Activated naive CD8-positive, alpha-beta T cell treated with anti-CD3 and anti-CD28 coated beads, Interleukin-2, amount 50 U/mL, for 16 hours (primary cell): Measurements from ENCODE around the gene ST8SIA6.
"Not testable (repeated sequence)": the region's sequence is repeated elsewhere in the genome, so short reads cannot be mapped to it uniquely, and the experiment has no call there.

ENCODE experiments used
- DNase-seq: peaks from one replicate; pipeline ENCODE4 v3.0.0-alpha.2; 2020; ENCODE audit warnings: low read depth, low spot score

Gene ST8SIA6, protein sequence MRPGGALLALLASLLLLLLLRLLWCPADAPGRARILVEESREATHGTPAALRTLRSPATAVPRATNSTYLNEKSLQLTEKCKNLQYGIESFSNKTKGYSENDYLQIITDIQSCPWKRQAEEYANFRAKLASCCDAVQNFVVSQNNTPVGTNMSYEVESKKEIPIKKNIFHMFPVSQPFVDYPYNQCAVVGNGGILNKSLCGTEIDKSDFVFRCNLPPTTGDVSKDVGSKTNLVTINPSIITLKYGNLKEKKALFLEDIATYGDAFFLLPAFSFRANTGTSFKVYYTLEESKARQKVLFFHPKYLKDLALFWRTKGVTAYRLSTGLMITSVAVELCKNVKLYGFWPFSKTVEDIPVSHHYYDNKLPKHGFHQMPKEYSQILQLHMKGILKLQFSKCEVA

DNA sequence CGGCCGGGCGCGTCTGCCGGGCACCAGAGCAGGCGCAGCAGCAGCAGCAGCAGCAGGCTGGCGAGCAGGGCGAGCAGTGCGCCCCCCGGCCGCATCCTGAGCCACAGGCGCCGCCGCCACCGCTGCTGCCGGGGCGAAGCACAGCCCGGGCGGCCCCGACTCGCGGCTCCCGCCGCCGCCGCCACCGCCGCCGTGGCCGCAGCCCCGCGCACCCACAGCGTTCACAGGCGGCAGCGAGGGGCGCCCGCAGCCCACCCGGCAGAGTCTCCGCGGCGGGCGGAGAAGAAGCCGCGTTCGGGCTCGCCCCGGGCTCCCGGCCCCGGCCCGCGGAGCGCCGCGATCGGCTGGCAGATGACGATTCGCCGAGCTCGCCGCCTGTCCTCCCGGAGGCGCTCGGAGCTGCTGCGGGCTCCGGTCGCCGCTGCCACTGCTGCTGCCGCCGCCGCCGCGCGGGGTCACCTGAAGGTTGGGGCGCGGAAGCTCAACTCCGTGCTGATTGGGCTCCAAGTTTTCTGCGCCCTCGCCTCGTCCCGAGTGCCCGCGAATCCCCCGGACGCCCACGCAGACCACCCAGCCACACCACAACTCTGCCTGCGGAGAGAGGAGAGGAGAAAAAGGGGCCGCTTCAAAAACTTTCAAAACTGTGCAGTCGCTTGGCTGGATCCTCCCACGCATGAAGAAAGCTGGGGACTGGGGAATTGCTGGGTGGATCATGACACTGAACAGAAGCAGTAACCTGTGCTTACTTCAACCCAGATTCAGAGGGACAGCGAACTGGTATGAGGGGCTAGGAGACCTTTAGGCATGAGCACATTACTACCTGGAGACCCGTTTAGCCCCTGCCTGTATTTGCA is at the start of gene ST8SIA6:
Gene ST8SIA6, minus strand, starts transcription at position 435 of the 854 bp plus-strand sequence. Its CDS starts 340 bp downstream, at position 95.
- DNase-seq: no peak

DNA sequence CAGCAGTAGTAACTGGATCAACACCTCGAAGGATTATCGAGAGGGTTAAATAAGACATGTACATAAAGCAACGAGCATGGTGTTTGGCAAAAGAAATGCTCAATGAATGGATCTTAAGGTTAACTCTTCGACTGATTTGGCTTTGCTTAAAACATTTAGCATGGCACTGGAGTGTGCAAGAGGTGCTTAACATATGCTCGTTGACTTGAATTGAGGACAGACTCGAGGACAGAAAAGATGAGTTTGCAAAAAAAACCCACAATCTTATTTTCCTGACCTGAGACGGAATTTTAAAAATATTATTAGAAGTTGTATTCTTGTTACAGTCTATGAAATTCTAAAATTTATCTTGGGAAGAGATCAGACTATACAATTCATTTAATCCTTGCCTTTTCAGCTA is 49.4 kb upstream of the ST8SIA6 start:
- DNase-seq: no peak

DNA sequence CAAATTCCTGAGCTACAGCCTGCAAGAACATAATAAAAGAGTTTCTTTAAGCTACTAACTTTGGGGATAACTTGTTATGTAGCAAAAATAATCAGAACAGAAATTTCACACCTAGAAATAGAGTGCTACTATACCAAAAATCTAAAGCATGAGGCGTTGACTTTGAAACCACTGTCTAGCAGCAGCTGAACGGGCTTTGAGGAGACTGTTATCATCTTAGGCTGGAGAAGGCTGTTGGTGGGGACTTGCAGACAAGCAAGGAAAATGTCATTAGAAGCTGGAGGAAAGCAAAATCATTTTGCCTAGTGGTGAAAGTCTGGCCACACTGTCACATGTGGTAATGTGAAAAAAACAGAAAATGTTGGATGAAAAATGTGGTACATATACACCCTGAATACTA is 48.4 kb upstream of the ST8SIA6 start:
- DNase-seq: no peak

DNA sequence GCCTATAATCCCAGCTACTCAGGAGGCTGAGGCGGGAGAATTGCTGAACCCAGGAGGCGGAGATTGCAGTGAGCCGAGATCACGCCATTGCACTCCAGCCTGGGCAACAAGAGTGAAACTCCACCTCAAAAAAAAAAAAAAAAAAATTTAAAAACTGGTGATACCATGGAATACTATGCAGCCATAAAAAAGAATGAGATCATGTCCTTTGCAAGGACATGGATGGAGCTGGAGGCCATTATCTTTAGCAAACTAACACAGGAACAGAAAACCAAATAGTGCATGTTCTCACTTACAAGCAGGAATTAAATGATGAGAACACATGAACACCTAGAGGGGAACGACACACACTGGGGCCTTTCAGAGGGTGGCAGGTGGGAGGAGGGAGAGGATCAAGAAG is 44.6 kb upstream of the ST8SIA6 start:
- DNase-seq: not testable (repeated sequence)

DNA sequence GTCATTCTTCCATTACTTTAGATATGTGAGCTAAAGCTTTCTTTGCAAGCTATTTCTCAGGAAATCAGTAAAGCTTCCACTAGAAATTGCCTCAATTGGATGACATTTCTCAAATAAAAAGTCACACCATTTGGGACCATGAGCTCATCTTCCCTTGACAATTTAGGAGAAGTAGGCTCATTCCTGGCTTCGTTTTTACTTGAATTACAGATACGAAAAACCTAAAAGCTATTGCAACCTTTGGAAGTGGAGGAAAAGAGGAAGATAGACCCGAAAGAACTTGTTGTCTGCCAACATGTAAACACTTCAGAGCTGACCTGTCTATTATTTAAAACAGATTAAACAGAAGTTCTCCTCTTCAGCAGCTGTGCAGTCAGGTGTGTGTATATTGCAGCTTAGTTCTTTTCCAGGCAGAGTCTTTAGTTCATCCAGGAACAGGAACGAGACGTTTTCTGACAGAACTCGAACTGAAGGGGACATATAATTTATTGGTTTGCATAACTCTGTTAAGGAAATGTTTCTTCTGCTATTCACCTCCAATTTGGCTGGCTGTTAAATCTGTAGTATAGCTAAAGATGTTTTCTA is 43.1 kb upstream of the ST8SIA6 start:
- no peak for DNase-seq

DNA sequence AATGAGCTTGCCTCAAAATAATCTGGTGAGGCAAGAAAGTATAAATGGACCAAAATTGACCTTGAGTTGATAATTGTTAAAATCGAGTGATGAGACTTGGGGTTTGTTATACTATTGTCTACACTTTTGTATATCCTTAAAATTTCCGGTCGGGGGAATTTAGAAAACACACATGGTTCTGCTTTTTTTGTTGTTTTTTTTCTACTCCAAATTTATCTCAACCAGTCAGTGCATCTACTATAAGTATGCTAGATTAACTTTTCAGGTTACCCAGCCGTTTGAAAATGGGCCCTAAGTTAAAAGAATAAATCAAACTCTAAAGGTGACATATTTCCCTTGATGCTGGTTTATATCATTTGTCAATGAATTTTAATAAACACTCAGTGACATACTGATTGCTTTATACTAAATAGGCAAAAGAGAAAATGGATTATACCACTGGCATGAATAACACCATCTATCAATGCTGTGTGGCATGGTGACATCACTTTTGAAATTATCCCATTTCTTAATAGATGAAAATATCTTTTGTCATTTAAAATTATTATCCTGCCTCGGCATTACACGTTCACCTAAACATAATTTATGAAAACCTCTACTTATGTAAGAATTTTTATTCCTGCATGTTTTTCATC is 40.3 kb upstream of the ST8SIA6 start:
- no peak for DNase-seq

DNA sequence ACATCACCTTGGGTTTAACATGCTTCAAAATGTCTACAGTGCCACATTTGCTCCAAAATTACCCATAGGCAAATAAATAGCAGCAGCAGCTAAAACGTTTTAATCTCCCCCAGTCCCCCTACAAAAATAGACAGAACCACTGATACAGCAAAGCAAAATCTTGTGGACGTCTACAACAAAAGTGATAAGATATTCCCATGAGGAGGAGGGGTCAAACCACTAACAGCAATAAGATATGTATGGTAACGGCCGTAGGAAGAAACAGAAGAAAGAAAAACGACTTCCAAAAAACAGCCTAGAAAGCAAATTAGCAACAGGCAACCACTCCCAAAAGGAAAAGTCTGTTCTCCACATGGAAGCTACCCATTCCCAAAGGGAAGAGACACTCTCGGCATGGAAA is 34.5 kb upstream of the ST8SIA6 start:
- no peak for DNase-seq

DNA sequence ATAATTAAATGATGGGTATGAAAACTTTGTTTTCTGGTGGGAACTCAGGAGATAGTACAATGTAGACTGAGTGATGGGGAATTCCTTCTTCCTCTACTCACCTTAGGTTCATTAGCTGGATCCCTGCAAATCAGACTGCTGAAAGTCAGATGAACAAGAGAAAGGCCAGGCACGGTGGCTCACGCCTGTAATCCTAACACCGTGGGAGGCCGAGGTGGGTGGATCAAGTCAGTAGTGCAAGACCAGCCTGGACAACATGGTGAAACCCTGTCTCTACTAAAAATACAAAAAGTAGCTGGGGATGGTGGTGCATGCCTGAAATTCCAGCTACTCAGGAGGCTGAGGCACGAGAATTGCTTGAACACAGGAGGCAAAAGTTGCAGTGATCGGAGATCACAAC is 28.7 kb upstream of the ST8SIA6 start:
- DNase-seq: no peak

DNA sequence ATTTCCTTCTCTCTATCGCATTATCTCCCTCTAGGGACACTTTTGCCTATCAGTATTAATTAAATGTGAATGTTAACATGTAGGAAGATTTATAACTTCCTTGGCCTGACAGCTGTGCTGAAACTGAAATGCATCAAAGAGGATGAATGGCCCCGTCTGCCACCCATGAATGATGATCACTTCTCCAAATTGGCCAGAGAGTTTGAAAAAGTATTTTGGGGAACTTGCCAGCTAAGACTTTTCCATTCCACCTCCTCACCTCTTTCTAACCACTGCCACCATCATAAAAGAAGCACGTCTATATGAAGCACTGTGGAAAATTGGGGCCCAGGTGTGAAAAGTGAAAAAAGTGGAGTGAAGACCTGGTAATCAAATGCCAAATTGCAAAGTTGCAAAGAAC is 25.4 kb upstream of the ST8SIA6 start:
- DNase-seq: no peak

DNA sequence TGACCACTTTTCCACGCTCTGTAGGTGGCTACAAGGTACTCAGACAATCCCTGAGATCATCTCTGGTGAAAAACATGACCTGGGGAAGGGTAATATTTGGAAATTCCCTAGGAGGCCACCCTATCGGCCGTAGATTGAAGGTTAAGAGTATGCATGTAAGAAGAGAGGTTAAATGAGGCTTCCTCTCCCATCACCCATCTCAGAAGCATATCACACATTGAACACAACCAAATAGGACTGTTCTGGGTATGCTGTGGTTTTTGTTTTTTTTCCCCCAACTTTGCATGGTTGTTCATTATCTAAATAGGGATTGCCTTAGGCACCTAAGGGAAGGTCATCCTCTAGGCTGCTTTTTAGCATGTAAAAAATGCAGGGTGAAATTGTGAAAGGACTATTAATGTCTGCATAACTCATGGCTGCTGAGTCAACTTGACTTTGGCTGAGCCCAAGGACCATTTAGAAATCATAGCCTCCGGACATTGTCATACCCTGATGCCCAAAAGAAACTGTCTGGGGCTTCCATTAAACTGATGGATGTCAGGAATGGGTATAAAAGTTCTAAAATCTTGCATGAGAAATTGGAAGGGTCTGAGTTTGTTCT is 24.7 kb upstream of the ST8SIA6 start:
- DNase-seq: no peak

DNA sequence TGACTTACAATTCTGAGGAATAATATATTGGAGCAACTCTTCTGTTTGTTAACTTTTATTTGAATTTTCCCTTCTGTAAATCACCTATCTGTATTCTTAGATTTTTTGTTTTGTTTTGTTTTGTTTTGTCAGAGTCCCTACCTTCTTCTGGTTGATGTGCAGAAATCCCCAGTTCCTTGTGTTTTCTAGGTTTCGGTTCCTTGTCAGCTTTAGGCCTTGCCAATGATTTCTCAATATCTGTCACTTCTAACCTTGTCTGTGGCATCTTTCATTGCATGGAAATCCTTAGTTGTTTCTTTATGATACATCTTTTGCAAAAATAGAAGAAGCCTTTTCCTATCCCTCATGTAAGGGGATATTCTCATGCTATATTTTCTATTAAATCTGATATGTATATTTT is 21.7 kb upstream of the ST8SIA6 start:
- DNase-seq: no peak

DNA sequence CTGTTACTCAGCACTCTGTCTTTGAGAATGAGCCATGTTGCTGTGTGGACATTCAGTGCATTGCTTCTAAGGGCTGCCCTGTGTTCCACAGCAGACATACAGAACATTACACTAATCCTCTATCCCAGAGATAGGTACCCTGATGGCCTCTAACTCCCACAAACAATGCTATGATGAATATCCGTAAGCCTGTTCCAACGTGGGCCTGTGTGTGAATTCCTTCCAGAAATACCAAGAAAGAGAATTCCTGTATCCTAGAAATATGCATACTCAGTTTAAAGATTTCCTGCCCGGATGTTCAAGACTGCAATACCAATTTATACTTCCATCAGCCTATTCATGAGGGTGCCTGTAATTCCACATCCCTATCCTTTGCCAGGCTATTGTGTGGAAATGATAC is 21.3 kb upstream of the ST8SIA6 start:
- DNase-seq: no peak

DNA sequence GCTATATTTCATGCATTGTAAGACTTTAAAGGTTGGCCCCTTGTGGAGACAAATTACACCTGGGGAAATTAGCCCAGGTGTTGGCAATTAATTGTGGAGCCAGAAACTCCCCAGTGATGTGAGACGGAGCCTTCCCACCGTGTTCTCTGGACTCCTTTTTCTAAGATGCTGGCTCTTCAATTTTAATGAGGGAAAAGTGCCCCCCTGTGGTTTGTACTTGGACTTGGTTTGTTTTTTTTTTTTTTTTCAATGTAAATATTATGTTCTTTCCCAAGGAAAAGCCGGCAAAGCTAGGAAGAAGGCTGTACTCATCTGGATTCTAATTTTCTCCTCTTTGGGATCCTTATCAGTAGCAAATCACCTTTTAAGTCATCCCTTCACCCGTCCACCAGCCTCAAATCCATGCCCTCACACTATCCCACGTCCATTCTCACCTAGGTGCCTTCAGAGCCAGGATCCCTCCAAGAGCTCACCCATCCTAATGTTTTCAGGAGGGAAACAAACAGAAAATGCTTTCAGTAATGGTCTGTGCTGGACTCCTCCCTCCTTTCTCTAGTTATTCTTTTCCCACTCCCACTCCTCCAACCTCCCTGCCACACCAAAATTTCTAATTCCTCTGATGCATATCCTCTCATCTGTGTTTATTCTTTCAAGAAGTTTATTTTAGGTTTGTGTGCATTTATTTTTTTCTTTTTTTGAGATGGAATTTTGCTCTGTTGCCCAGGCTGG is 20.4 kb upstream of the ST8SIA6 start:
- no peak for DNase-seq

DNA sequence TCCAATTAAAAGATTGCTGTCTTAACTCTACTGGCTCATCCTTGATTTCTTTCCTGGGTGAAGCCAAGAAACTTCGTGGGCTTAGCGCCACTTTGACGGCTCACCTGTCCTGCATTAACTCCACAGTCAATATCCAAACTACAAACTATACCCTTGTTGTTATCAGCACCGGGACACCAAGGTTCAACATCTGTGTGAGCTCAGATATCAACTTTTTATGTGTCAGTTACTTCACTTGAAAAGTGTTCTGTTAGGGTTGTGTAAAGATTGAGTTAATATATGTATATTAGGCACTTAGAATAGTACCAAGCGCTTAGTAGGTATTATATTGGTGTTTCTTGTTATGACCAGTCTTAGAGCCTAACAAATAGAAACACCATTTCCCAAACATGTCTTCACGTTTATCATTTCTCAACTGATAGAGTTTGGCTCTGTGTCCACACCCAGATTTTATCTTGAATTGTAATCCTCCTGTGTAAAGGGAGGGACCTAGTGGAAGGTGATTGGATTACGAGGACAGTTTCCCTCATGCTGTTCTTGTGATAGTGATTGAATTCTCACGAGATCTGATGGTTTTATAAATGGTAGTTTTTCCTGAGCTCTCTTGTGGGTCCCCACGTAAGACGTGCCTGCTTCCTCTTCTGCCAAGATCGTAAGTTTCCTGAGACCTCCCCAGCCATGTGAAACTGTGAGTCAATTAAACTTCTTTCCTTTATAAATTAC is 19.0 kb upstream of the ST8SIA6 start:
- DNase-seq: no peak

DNA sequence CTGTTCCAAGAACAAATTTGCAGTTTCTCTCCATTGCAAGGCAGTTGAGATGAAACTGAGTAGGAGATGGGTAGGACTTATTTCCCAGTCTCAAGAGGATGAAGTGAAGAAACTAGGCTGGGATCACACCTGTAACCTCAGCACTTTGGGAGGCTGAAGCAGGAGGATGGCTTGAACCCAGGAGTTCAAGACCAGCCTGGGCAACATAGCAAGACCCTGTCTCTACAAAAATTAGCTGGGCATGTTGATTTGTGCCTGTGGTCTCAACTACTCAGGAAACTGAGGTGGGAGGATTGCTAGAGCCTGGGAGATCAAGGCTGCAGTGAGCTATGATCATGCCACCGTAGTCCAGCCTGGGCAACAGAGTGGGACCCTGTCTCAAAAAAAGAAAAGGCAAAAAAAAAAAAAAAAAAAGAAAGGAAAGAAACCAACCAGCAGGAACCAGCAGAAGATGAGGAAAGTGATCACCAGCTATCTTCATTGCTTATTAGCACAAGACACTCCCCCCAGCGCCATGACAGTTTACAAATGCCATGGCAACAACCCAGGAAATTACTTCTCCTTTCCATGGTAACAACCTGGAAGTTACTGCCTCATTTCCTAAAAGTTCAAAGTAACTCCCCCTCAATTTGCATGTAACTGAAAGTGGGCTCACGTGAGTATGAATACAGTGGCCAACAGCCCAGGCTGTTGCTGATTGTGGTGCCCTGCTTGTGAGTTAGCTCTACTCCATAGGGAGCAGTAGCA is 18.3 kb upstream of the ST8SIA6 start:
- DNase-seq: no peak

DNA sequence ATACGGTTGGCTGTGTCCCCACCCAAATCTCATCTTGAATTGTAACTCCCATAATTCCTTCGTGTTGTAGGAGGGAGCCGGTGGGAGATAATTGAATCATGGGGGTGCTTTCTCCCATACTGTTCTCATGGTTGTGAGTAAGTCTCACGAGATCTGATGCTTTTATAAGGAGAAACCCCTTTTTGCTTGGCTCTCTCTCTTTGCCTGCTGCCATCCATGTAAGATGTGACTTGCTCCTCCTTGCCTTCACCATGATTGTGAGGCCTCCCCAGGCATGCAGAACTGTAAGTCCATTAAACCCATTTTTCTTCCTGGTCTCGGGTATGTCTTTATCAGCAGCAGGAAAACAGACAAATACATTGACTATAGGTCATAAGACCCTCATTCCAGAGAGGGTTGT is 15.9 kb upstream of the ST8SIA6 start:
- no peak for DNase-seq

DNA sequence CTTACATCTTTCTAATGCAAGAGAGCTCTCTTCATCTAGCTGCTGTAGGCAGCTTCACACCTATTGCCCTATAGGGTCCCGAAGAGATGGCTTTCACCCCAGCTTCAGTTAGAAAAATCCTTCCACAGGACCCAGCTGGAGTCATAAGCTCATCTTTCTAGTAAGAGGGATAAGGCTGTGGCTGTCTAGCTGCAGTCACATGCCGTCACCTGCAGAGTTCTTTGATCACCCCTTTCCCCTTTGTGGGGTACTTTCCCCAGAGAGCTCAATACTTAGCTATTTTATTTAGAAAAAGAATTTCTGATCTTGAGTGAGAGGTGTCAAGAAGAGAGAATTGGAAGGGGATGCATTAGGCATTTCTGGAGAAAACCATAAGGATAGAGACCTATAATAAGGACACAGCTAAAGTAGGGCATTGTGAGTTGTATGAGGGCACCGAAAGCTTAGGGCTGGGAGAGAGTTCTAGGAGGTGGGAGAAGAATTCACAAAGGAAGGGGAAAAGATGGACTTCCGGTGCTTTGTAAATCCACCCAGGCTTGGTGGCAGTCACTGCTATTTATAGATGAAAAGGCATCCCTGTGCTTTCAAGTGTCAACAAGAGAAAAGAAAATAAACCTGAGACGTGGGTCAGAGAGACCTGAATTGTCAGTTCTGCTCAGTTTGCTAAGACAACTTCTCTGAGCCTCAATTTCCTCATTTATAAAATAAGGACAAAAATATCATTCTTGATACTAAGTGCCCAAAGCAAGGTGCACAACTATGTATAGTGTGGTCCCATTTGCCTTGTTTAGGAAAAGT is 11.1 kb upstream of the ST8SIA6 start:
- DNase-seq: no peak

DNA sequence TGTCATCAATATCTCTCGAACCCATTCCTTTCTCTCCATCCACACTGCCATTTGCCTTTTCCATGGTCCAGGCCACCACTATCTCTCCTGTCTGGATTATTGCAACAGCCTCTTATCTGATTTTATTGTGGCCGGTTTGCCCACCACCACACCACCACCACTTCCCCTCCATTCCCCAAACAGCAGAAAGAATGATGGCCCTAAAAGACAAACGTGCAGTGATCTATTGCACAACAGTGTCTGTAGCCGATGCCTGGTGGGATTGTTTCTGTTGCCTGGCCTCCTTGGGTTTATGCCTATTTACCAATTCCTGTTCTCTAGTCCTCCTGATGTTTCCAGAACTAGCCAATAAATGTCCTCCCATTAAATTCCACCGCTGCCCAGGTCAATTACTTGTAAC is 10.2 kb upstream of the ST8SIA6 start:
- no peak for DNase-seq

DNA sequence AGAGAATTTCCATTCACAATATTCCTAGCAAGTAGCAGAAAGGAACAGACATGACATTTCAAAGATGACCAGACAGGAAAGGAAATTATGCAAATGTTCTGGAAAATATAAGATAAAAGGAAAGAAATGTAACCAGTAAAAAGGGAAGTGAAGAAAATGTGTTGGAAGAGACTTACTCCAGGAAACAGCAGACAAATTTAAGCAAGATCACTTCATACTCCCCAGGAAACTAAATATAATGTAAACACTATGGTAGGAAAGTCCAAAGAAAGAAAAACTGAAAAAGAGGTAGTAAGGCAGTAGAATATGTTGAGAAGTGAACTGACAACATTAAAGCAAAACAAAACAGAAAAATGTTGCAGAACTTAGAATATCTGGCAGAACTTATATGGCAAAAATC is 6.4 kb upstream of the ST8SIA6 start:
- no peak for DNase-seq
